Stimulated activated CD8-positive, alpha-beta memory T cell treated with anti-CD3 and anti-CD28 coated beads, Interleukin-15, amount 100 ng/mL, for 24 hours (primary cell): Measurements from ENCODE around the gene LIMA1.
A peak's percentile ranks its signal among the peaks of the same experiment; 100 is the strongest.
"Not testable (repeated sequence)": the region's sequence is repeated elsewhere in the genome, so short reads cannot be mapped to it uniquely, and the experiment has no call there.

Experiments
- DNase-seq: peaks from one replicate; pipeline ENCODE4 v3.0.0-alpha.2; 2020; ENCODE audit warnings: low read depth

Gene LIMA1

GRCh38 chr12:50185970-50186663 lies 97.2 kb downstream of the LIMA1 start:
- no peak for DNase-seq

GRCh38 chr12:50185301-50185895 lies 97.9 kb downstream of the LIMA1 start:
- no peak for DNase-seq

GRCh38 chr12:50184261-50184660 lies 99.1 kb downstream of the LIMA1 start:
- no peak for DNase-seq

- no peak for DNase-seq
Measured at GRCh38 chr12:50182461-50182860, 100.9 kb downstream of the LIMA1 start.

GRCh38 chr12:50181691-50182090 lies 101.6 kb downstream of the LIMA1 start:
- no peak for DNase-seq

GRCh38 chr12:50175716-50176026 lies 107.6 kb downstream of the LIMA1 start:
- DNase-seq = no peak

GRCh38 chr12:50174971-50175715 lies 108.2 kb downstream of the LIMA1 start:
- DNase-seq = no peak

- DNase-seq = peak; percentile 80
Measured at GRCh38 chr12:50167049-50167828, 116.1 kb downstream of the LIMA1 start, which contains the start of gene CERS5. CERS5 (minus strand) TSS chr12:50167369; CDS start chr12:50167297, 72 bp downstream.

GRCh38 chr12:50166799-50167048 lies 116.6 kb downstream of the LIMA1 start:
- DNase-seq = peak; percentile 24

GRCh38 chr12:50164963-50165362 lies 118.4 kb downstream of the LIMA1 start:
- no peak for DNase-seq

- no peak for DNase-seq
Measured at GRCh38 chr12:50162230-50162629, 121.1 kb downstream of the LIMA1 start.

GRCh38 chr12:50160643-50161042 lies 122.7 kb downstream of the LIMA1 start:
- no peak for DNase-seq

GRCh38 chr12:50157259-50157658 lies 126.1 kb downstream of the LIMA1 start:
- no peak for DNase-seq

GRCh38 chr12:50156641-50157040 lies 126.7 kb downstream of the LIMA1 start:
- no peak for DNase-seq

- not testable (repeated sequence) for DNase-seq
Measured at GRCh38 chr12:50154947-50155346, 128.4 kb downstream of the LIMA1 start.

- no peak for DNase-seq
Measured at GRCh38 chr12:50151047-50151687, 132.2 kb downstream of the LIMA1 start.

GRCh38 chr12:50149311-50149710 lies 134.0 kb downstream of the LIMA1 start:
- DNase-seq = no peak

GRCh38 chr12:50148011-50148410 lies 135.3 kb downstream of the LIMA1 start:
- DNase-seq = not testable (repeated sequence)

GRCh38 chr12:50147281-50147680 lies 136.0 kb downstream of the LIMA1 start:
- DNase-seq = no peak

- no peak for DNase-seq
Measured at GRCh38 chr12:50145439-50145838, 137.9 kb downstream of the LIMA1 start.

- DNase-seq = no peak
Measured at GRCh38 chr12:50142993-50143392, 140.3 kb downstream of the LIMA1 start.

GRCh38 chr12:50132505-50133135 lies 150.7 kb downstream of the LIMA1 start:
- no peak for DNase-seq
